Stimulated activated naive B cell treated with anti-CD40 and anti-IgM and Interleukin-4, amounts not matched to agents 10 μg/mL and 1 μg/mL and 100 μg/mL, for 72 hours (primary cell): ENCODE measurements around the gene RPLP1.

Experiments
- ATAC-seq, 2 donors: fragments of 150-1000 bp; cut with Tn5 transposase; replicated peaks; 2 replicates each; pipeline ENCODE4 v1.10.0; 2021; ENCODE audit warnings: moderate library complexity in 1 of 2
- DNase-seq: peaks from one replicate; pipeline ENCODE4 v3.0.0; 2021
- H3K27ac Mint-ChIP-seq: one replicate; pipeline ENCODE4 v1.8.0; 2022; ENCODE audit warnings: mild to moderate bottlenecking, mixed read lengths
- H3K27me3 Mint-ChIP-seq, 2 donors: one replicate each; pipeline ENCODE4 v1.8.0; 2022; ENCODE audit warnings: mixed read lengths in 2 of 2
- H3K36me3 Mint-ChIP-seq, 2 donors: one replicate each; pipeline ENCODE4 v1.8.0; 2022; ENCODE audit warnings: mixed read lengths in 2 of 2, mild to moderate bottlenecking in 1 of 2
- H3K4me1 Mint-ChIP-seq, 2 donors: one replicate each; pipeline ENCODE4 v1.8.0; 2022; ENCODE audit warnings: mixed read lengths in 2 of 2, mild to moderate bottlenecking in 1 of 2
- H3K4me3 Mint-ChIP-seq, 2 donors: one replicate each; pipeline ENCODE4 v1.8.0; 2022; ENCODE audit warnings: mild to moderate bottlenecking in 2 of 2, mixed read lengths in 2 of 2, moderate library complexity in 1 of 2
- H3K9me3 Mint-ChIP-seq, 2 donors: one replicate each; pipeline ENCODE4 v1.8.0; 2022; ENCODE audit warnings: mixed read lengths in 2 of 2, mild to moderate bottlenecking in 1 of 2

The RPLP1 gene

DNA sequence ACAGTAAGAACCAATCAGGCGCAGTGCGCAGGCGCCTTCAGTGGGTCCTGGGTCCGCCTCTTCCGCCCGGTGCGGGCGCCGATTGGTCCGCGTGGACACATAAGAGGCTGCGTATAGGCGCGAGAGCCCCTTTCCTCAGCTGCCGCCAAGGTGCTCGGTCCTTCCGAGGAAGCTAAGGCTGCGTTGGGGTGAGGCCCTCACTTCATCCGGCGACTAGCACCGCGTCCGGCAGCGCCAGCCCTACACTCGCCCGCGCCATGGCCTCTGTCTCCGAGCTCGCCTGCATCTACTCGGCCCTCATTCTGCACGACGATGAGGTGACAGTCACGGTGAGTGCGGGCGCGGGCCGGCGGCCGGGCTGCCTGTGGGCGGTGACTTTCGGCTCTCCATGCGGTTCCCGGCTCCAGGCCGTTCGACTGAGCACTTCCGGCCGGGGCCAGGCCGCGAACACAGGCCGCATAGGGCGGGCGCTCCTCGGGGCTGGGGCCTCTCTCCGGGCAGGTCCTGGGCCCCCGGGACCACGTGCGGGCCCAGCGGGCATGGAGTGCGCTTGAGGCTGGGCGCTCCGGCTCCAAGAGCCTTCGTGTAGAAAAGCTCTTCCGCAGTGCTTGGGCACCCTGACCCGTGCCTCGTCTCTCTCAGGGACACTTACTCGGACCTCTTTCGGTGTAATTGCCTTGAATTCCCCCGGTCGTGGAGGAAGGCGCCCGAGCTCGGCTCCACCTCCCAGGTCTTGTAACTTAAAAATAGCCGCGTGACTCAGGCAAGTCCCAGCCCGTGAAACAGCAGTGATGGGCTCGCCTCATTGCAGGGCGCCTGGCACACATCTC lies at the start of gene RPLP1:
RPLP1 (plus strand) TSS at position 127 of the 830 bp plus-strand sequence; CDS start at position 258, 131 bp downstream.
- peaks cover 32 to 43% of the 10 kb centered on the region in 2 donors for H3K36me3 Mint-ChIP-seq

GRCh38 chr15:69403594-69403993 lies 49.0 kb upstream of the RPLP1 start:
- DNase-seq (no peak), ATAC-seq (no peak)
- no peak overlapping the region for H3K27ac Mint-ChIP-seq

More for the DNA sequence above, at the start of gene RPLP1:
- Mint-ChIP-seq H3K9me3 (no peaks in the 10 kb centered on the region), H3K4me1 (peaks cover 19 to 28% of the 10 kb centered on the region in 2 donors), H3K27ac (peak within 1 kb of the TSS; percentile 99), H3K27me3 (no peaks in the 10 kb centered on the region), H3K4me3 (peak within 1 kb of the TSS; percentile 97 to 100)
- DNase-seq (peak; percentile 92), ATAC-seq (peak; percentile 85 to 89)

GRCh38 chr15:69405110-69405509 lies 47.5 kb upstream of the RPLP1 start:
- H3K4me1 Mint-ChIP-seq: peaks cover 2 to 6% of the 10 kb centered on the region in 2 donors
- H3K27me3 Mint-ChIP-seq: peaks cover 4 to 5% of the 10 kb centered on the region in 2 donors
- no peak overlapping the region for H3K4me3 Mint-ChIP-seq
- H3K27ac Mint-ChIP-seq: no peak overlapping the region
- DNase-seq (no peak), ATAC-seq (no peak)
- no peaks in the 10 kb centered on the region for H3K36me3 Mint-ChIP-seq
- no peaks in the 10 kb centered on the region for H3K9me3 Mint-ChIP-seq

More at GRCh38 chr15:69403594-69403993, 49.0 kb upstream of the RPLP1 start:
- H3K27me3 Mint-ChIP-seq: peaks cover 4 to 5% of the 10 kb centered on the region in 2 donors
- no peak overlapping the region for H3K4me3 Mint-ChIP-seq
- H3K4me1 Mint-ChIP-seq: peaks cover 3 to 6% of the 10 kb centered on the region in 2 donors
- H3K9me3 Mint-ChIP-seq: no peaks in the 10 kb centered on the region
- no peaks in the 10 kb centered on the region for H3K36me3 Mint-ChIP-seq

GRCh38 chr15:69407719-69408400 lies 44.8 kb upstream of the RPLP1 start:
- H3K27me3 Mint-ChIP-seq: peaks cover 0 to 4% of the 10 kb centered on the region in 2 donors
- H3K4me3 Mint-ChIP-seq: no peak overlapping the region
- no peak for DNase-seq
- no peak overlapping the region for H3K27ac Mint-ChIP-seq
- H3K9me3 Mint-ChIP-seq: no peaks in the 10 kb centered on the region
- no peak for ATAC-seq
- H3K36me3 Mint-ChIP-seq: no peaks in the 10 kb centered on the region
- H3K4me1 Mint-ChIP-seq: peaks cover 0 to under 1% of the 10 kb centered on the region in 2 donors

DNA sequence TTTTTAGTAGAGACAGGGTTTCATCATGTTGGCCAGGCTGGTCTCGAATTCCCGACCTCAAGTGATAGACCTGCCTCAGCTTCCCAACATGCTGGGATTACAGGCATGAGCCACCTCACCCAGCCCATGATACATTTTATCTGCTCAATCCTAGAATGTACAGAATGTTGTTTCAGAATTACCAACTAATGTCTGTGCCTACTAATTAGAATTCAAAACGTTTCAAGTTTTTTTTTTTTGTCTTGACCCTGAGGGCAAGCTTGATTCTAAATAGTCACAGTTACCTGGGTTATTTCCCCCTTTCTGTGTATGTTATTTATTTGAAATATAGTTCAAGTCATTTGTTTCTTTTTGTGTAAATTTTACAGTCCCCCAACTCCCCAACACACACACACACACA lies 43.8 kb upstream of the RPLP1 start:
- Mint-ChIP-seq H3K36me3 (no peaks in the 10 kb centered on the region), H3K4me1 (peaks cover under 1 to 11% of the 10 kb centered on the region in 2 donors), H3K9me3 (no peaks in the 10 kb centered on the region), H3K27ac (no peak overlapping the region), H3K4me3 (no peak overlapping the region), H3K27me3 (peaks cover 0 to 4% of the 10 kb centered on the region in 2 donors)
- no peak for ATAC-seq
- DNase-seq: no peak

DNA sequence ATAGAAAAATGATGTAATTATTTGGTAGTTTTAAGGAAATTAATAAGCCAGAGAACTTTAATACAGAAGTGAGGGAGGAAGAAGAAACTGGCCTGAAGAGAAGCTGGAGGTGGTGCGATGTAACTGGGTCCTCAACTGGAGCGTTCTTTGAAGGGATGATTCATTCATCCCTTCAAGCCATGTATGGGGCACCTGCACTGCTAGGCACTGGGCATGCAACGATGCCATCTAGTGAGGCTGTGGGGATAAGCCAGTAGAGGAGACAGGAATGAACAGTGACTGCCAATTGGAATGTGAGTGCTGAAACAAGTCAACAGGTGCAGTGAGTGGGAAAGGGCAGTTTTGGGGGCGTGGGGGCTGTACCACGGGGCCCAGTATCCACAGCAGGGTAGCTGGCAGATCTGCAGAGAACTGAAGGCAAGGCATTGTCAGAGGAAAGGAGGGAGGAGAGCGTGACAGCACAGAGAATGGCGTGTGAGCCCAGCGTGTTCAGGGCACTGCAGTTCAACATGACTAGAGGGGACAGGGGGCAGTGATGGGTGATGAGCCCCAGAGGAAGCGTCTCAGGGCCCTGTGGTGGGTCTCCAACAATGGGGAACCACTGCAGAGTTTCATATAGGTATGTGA lies 42.3 kb upstream of the RPLP1 start:
- Mint-ChIP-seq H3K4me3 (no peak overlapping the region), H3K27ac (no peak overlapping the region), H3K9me3 (no peaks in the 10 kb centered on the region), H3K36me3 (no peaks in the 10 kb centered on the region), H3K4me1 (peaks cover 2 to 14% of the 10 kb centered on the region in 2 donors), H3K27me3 (peaks cover 0 to 4% of the 10 kb centered on the region in 2 donors)
- ATAC-seq (peak; percentile 15 to 32), DNase-seq (no peak)

GRCh38 chr15:69412274-69412673 lies 40.3 kb upstream of the RPLP1 start:
- Mint-ChIP-seq H3K36me3 (no peaks in the 10 kb centered on the region), H3K27me3 (peaks cover 0 to 4% of the 10 kb centered on the region in 2 donors), H3K4me1 (peaks cover 2 to 14% of the 10 kb centered on the region in 2 donors), H3K9me3 (no peaks in the 10 kb centered on the region), H3K27ac (no peak overlapping the region), H3K4me3 (no peak overlapping the region)
- DNase-seq (no peak), ATAC-seq (no peak)

GRCh38 chr15:69412701-69413100 lies 39.9 kb upstream of the RPLP1 start:
- no peak for ATAC-seq
- H3K27ac Mint-ChIP-seq: no peak overlapping the region

GRCh38 chr15:69413822-69414700 lies 38.6 kb upstream of the RPLP1 start, which contains the start of gene KIF23:
TSS of gene KIF23 (plus strand) at chr15:69414349. CDS start at chr15:69414466, 117 bp downstream.
- ATAC-seq (peak; percentile 95 to 98), DNase-seq (peak; percentile 92)
- peak within 1 kb of the TSS; percentile 74 for H3K27ac Mint-ChIP-seq
- H3K27me3 Mint-ChIP-seq: peaks cover 0 to 5% of the 10 kb centered on the region in 2 donors
- H3K36me3 Mint-ChIP-seq: peaks cover 0 to 5% of the 10 kb centered on the region in 2 donors
- peak within 1 kb of the TSS; percentile 86 to 89 for H3K4me3 Mint-ChIP-seq
- peaks cover 2 to 14% of the 10 kb centered on the region in 2 donors for H3K4me1 Mint-ChIP-seq
- no peaks in the 10 kb centered on the region for H3K9me3 Mint-ChIP-seq

More at GRCh38 chr15:69412701-69413100, 39.9 kb upstream of the RPLP1 start:
- Mint-ChIP-seq H3K27me3 (peaks cover 0 to 3% of the 10 kb centered on the region in 2 donors), H3K9me3 (no peaks in the 10 kb centered on the region), H3K36me3 (peaks cover 0 to 2% of the 10 kb centered on the region in 2 donors), H3K4me3 (no peak overlapping the region), H3K4me1 (peaks cover 2 to 14% of the 10 kb centered on the region in 2 donors)
- DNase-seq: no peak

GRCh38 chr15:69414701-69415167 lies 37.9 kb upstream of the RPLP1 start:
- Mint-ChIP-seq H3K4me1 (peaks cover 2 to 14% of the 10 kb centered on the region in 2 donors), H3K9me3 (no peaks in the 10 kb centered on the region), H3K27ac (no peak overlapping the region), H3K36me3 (peaks cover 5 to 6% of the 10 kb centered on the region in 2 donors), H3K4me3 (peak overlapping the region; percentile 76 to 86), H3K27me3 (peaks cover 0 to 11% of the 10 kb centered on the region in 2 donors)
- DNase-seq (peak; percentile 11), ATAC-seq (peak; percentile 26)

DNA sequence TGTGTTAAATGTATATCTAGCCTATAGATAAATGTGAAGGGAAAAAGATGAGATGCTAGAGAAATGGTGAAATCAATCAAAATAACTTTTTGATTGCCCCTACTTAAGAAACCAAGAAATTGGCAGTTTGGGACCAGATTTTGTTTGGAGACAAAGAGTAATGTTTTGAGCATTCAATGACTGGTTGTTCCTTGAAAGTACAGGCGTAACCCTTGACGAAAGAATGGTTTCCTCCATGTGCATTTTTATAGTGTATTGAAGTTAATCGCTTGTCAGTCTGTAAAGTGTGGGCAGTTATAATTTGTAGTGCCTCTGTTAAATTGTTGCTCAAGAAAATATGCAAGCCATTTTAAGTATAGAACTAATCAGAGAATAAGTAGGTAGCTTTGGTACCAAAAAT lies 37.2 kb upstream of the RPLP1 start:
- peaks cover 2 to 14% of the 10 kb centered on the region in 2 donors for H3K4me1 Mint-ChIP-seq
- ATAC-seq (no peak), DNase-seq (no peak)
- no peak overlapping the region for H3K27ac Mint-ChIP-seq
- no peaks in the 10 kb centered on the region for H3K9me3 Mint-ChIP-seq
- H3K36me3 Mint-ChIP-seq: peaks cover 5 to 6% of the 10 kb centered on the region in 2 donors
- H3K4me3 Mint-ChIP-seq: no peak overlapping the region
- H3K27me3 Mint-ChIP-seq: peaks cover 0 to 11% of the 10 kb centered on the region in 2 donors

- Mint-ChIP-seq H3K4me1 (peaks cover 2 to 14% of the 10 kb centered on the region in 2 donors), H3K27ac (no peak overlapping the region), H3K4me3 (no peak overlapping the region), H3K27me3 (peaks cover 0 to 11% of the 10 kb centered on the region in 2 donors), H3K36me3 (peaks cover 9% of the 10 kb centered on the region in 2 donors), H3K9me3 (no peaks in the 10 kb centered on the region)
- ATAC-seq (no peak), DNase-seq (no peak)
Measured at GRCh38 chr15:69417581-69417980, 35.0 kb upstream of the RPLP1 start.

- H3K9me3 Mint-ChIP-seq: no peaks in the 10 kb centered on the region
- DNase-seq: no peak
- peaks cover 0 to 11% of the 10 kb centered on the region in 2 donors for H3K27me3 Mint-ChIP-seq
- no peaks in the 10 kb centered on the region for H3K4me1 Mint-ChIP-seq
- H3K4me3 Mint-ChIP-seq: no peak overlapping the region
- ATAC-seq: no peak
- H3K36me3 Mint-ChIP-seq: peaks cover 9 to 10% of the 10 kb centered on the region in 2 donors
- H3K27ac Mint-ChIP-seq: no peak overlapping the region
Measured at GRCh38 chr15:69421498-69421897, 31.1 kb upstream of the RPLP1 start.
